Immature natural killer cell (primary cell): ENCODE data around the gene SLITRK3. TPM values are rescaled to one million over a fixed set of nuclear protein-coding genes. Genes with fewer than 3 reads are reported as not detected.

Experiments used
- DNase-seq, 3 donors: peaks; one replicate each; pipeline ENCODE4 v3.0.0; 2022; ENCODE audit warnings: mixed read lengths in 1 of 3
- H3K27ac Mint-ChIP-seq, 6 donors: one replicate each; pipeline ENCODE4 v1.8.0; 2020; ENCODE audit warnings: mixed read lengths in 6 of 6, mild to moderate bottlenecking in 5 of 6, inconsistent platforms in 4 of 6, moderate library complexity in 3 of 6
- H3K27me3 Mint-ChIP-seq, 3 donors: one replicate each; pipeline ENCODE4 v1.8.0; 2020 to 2021; ENCODE audit warnings: low read depth in 3 of 3, mild to moderate bottlenecking in 3 of 3, mixed read lengths in 3 of 3, moderate library complexity in 3 of 3, inconsistent platforms in 1 of 3
- H3K36me3 Mint-ChIP-seq, 3 donors: one replicate each; pipeline ENCODE4 v1.8.0; 2020; ENCODE audit warnings: mixed read lengths in 3 of 3, inconsistent platforms in 2 of 3, mild to moderate bottlenecking in 2 of 3
- H3K4me1 Mint-ChIP-seq, 2 donors: one replicate each; pipeline ENCODE4 v1.8.0; 2020; ENCODE audit warnings: inconsistent platforms in 2 of 2, mild to moderate bottlenecking in 2 of 2, mixed read lengths in 2 of 2, moderate library complexity in 1 of 2
- H3K4me3 Mint-ChIP-seq, 5 donors: one replicate each; pipeline ENCODE4 v1.8.0; 2020; ENCODE audit warnings: mild to moderate bottlenecking in 5 of 5, mixed read lengths in 5 of 5, inconsistent platforms in 3 of 5, moderate library complexity in 3 of 5
- H3K9me3 Mint-ChIP-seq, 6 donors: one replicate each; pipeline ENCODE4 v1.8.0; 2020; ENCODE audit warnings: mild to moderate bottlenecking in 6 of 6, mixed read lengths in 6 of 6, inconsistent platforms in 4 of 6, moderate library complexity in 3 of 6
- polyA plus RNA-seq, 3 donors: library from polyadenylated mRNA; unstranded; fragments of 300-500 nt; fragmentation: Illumina TruSeq; gene quantifications; one replicate each; pipeline ENCODE4 v1.2.3, GENCODE V29; 2021

Gene SLITRK3, protein sequence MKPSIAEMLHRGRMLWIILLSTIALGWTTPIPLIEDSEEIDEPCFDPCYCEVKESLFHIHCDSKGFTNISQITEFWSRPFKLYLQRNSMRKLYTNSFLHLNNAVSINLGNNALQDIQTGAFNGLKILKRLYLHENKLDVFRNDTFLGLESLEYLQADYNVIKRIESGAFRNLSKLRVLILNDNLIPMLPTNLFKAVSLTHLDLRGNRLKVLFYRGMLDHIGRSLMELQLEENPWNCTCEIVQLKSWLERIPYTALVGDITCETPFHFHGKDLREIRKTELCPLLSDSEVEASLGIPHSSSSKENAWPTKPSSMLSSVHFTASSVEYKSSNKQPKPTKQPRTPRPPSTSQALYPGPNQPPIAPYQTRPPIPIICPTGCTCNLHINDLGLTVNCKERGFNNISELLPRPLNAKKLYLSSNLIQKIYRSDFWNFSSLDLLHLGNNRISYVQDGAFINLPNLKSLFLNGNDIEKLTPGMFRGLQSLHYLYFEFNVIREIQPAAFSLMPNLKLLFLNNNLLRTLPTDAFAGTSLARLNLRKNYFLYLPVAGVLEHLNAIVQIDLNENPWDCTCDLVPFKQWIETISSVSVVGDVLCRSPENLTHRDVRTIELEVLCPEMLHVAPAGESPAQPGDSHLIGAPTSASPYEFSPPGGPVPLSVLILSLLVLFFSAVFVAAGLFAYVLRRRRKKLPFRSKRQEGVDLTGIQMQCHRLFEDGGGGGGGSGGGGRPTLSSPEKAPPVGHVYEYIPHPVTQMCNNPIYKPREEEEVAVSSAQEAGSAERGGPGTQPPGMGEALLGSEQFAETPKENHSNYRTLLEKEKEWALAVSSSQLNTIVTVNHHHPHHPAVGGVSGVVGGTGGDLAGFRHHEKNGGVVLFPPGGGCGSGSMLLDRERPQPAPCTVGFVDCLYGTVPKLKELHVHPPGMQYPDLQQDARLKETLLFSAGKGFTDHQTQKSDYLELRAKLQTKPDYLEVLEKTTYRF
- not detected for polyA plus RNA-seq

DNA sequence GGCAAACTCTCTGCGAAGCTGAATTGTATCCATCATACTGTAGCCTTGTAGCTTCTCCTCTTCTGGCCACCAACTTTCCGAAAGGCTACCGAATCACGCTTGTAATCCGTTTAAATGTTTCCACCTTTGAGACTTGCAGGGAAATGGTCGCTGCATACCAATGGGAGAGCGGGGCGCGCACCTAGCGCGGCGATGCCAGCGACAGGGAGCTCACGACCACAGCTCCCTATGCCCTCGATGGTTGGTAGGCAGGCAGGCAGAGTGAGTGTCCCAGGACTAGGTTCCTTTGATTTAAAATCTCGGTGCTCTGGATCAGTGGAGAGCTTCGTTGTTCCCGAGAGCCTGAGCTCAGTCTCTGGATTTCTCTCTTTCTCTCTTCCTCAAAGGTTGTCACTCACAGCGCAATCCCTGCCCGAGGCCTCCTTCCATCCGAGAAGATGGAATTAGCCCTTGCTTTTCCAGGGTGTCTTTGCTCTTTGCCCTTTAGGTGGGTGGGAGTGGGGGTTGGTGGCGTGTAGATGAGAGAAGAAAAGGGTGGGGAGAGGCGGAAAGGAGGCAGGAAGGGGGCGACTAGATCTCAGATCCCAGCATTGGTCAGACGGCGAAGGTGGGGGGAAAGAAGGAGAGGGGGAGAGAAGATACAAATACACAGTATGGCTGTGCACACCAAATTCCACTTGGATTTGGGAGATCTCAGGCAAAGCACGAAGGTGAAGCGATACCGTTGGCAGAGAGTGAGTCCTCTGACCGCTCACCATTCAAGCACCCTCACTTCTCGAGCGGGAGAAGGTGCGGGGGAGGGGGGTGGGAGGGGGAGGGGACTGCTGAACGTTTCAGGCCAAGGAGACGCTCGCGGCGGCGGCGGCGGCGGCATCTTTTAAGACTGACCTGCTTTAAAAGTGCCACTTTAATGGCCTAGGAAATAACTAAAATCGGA is at the start of gene SLITRK3:
Gene SLITRK3 (minus strand): TSS at position 745 of the 937 bp plus-strand sequence. CDS start 5,554 bp downstream, outside the sequence.
- Mint-ChIP-seq H3K4me1 (peaks cover 4 to 6% of the 10 kb centered on the region in 2 donors), H3K27ac (no peak within 1 kb of the TSS), H3K4me3 (peak within 1 kb of the TSS; percentile 12 to 65 (median 44)), H3K27me3 (peaks cover 16 to 22% (median 19%) of the 10 kb centered on the region in 3 donors), H3K36me3 (no peaks in the 10 kb centered on the region), H3K9me3 (peaks cover 5 to 24% (median 14%) of the 10 kb centered on the region in 6 donors)
- no peak for DNase-seq

DNA sequence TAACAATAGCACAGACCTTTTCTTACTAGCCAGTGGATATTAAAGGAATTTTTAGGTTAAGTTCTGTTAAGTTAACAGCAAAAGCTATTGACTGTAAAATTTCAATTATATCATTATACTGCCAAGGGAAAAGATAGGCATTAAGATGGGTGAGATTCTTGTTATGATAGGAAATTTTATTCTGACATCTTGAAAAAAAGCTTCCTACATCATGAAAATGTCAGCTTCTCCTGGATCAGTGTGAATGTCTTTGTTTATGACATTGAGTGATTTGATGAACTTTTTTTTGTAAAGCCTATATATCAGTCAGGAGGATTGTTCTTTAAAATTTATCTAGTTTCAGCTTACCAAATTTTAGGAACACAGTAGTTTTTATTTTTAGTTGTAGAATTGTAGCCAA is 47.4 kb upstream of the SLITRK3 start:
- no peak for DNase-seq
- Mint-ChIP-seq H3K27me3 (peaks cover 0 to 1% (median 0%) of the 10 kb centered on the region in 3 donors), H3K36me3 (peaks cover 0 to 4% (median 0%) of the 10 kb centered on the region in 3 donors), H3K4me1 (no peaks in the 10 kb centered on the region), H3K27ac (no peak overlapping the region), H3K9me3 (peaks cover 8 to 43% (median 27%) of the 10 kb centered on the region in 6 donors), H3K4me3 (no peak overlapping the region)

DNA sequence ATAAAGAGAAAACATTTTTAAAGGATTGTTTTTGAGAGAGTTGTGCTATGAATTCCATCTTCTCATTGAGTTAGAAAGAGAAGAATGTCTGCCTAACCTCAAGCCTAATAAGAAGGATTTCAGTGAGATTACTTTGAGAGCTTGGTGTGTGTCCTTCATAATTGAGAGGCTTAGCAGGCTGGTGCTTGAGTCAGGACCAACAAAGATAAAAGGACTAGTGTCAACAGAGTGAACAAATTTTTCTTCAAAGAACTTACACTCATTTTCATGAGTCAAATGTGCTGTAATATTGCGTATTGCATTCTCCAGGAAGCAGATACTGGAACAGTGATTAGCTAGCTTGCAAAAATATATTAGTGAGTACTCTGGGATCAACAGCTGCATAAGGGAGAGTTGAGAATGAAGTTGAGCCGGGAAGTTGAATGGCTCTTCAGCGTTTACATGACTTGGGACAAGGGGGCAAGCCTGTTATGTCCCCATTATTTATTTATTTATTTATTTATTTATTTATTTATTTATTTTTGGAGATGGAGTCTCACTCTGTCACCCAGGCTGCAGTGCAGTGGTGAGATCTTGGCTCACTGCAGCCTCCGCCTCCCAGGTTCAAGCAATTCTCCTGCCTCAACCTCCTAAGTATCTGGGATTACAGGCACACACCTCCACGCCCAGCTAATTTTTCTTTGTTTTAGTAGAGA is 37.5 kb upstream of the SLITRK3 start:
- H3K27ac Mint-ChIP-seq = no peak overlapping the region
- no peak overlapping the region for H3K4me3 Mint-ChIP-seq
- no peaks in the 10 kb centered on the region for H3K36me3 Mint-ChIP-seq
- H3K9me3 Mint-ChIP-seq = peaks cover 5 to 20% (median 7%) of the 10 kb centered on the region in 6 donors
- DNase-seq = no peak
- no peaks in the 10 kb centered on the region for H3K27me3 Mint-ChIP-seq
- H3K4me1 Mint-ChIP-seq = no peaks in the 10 kb centered on the region

DNA sequence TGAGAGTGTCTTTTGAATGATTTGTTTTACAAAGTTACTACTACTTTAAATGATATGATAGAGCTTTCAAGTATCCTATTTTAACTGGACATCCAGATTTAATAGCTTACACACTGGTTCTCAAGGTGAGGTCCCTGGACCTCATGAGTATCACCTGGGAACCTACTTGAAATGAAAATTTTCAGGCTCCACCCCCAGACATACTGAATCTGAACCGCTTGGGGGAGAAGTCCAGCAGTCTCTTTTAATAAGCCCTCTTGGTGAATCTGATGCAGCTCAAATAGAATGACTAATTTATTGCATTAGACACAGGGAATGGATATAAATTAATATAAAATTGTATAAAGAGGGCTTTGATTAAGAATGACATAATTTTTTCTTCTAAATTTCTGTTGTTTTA is 29.4 kb upstream of the SLITRK3 start:
- H3K4me3 Mint-ChIP-seq = no peak overlapping the region
- H3K27ac Mint-ChIP-seq = no peak overlapping the region
- no peak for DNase-seq
- peaks cover 0 to 2% (median 0%) of the 10 kb centered on the region in 3 donors for H3K27me3 Mint-ChIP-seq
- no peaks in the 10 kb centered on the region for H3K4me1 Mint-ChIP-seq
- H3K9me3 Mint-ChIP-seq = peaks cover 3 to 50% (median 12%) of the 10 kb centered on the region in 6 donors
- H3K36me3 Mint-ChIP-seq = peaks cover 0 to 3% (median 0%) of the 10 kb centered on the region in 3 donors

DNA sequence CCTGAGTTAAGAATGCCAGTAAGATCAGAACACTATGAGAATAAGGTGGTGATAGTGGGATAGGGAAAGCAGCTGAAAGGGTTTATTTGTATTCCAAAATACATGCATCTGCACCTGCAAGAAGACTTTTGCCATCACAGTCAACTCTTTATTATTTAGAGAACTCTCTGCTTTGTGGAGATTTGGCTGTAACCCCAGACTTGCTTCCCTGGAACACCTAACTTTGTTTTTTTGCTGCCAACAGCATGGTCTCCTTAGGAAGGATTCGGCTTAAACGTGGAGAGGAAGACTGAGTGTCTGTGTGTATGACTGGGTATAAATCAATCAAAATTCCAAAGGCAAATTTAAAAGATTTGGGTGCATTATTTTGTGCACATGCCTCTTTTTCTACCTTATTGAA is 21.6 kb upstream of the SLITRK3 start:
- H3K36me3 Mint-ChIP-seq = no peaks in the 10 kb centered on the region
- no peaks in the 10 kb centered on the region for H3K27me3 Mint-ChIP-seq
- H3K9me3 Mint-ChIP-seq = peaks cover 8 to 43% (median 15%) of the 10 kb centered on the region in 6 donors
- no peaks in the 10 kb centered on the region for H3K4me1 Mint-ChIP-seq
- no peak for DNase-seq
- H3K4me3 Mint-ChIP-seq = no peak overlapping the region
- H3K27ac Mint-ChIP-seq = no peak overlapping the region

DNA sequence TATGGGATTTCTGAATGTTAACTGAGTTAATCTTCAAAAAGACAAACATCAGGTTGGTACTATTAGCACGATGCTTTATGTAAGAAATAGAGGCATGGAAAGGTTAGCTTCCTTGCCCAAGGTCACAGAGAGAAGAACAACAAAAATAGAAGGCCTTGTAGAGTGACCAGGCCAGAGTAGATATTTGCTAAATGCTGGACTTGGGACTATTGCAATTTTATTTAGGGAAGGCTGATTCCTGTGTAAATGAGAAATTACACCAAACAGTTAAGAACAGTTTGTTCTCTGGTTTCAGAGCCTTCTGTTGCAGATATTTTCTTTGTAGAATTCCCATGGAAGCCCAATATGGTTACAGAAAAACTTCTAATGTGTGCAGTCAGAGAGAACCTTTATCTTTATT is 16.4 kb upstream of the SLITRK3 start:
- no peak for DNase-seq
- Mint-ChIP-seq H3K4me3 (no peak overlapping the region), H3K27me3 (peaks cover 0 to 2% (median 0%) of the 10 kb centered on the region in 3 donors), H3K9me3 (peaks cover 5 to 20% (median 12%) of the 10 kb centered on the region in 6 donors), H3K4me1 (no peaks in the 10 kb centered on the region), H3K27ac (no peak overlapping the region), H3K36me3 (no peaks in the 10 kb centered on the region)

DNA sequence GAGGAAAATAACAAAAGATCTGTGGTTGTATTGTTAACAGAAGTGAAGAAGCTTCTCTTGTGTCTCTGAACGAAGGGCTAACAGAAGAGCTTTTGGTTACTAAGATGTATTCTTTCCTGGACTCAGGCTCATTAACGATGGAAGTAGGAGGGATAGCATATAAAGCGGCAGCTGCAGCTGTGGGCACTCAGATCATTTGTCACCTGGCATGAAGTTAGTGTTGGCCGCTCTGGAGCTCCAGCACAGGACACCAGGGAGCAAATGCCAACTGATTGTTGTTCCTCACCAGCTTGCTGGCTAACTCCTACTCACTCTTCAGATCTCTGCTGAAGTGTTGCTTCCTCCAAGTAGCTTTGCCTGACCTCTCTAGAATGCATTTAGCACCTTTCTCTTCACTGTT is 15.5 kb upstream of the SLITRK3 start:
- H3K4me1 Mint-ChIP-seq = no peaks in the 10 kb centered on the region

DNA sequence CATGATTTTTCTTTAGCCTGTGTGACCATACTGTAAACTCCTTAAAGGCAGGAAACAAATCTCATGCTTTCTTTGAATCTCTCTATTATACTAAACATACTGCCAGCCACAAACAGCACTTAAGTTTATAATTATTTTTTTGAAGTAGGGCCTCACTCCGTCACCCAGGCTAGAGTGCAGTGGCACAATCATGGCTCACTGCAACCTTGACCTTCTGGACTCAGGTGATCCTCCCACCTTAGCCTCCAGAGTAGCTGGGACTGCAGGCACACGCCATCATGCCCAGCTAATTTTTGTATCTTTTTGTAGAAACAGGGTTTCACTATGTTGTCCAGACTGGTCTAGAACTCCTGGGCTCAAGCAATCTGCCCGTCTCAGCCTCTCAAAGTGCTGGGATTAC is 14.5 kb upstream of the SLITRK3 start:
- H3K27ac Mint-ChIP-seq = no peak overlapping the region
- no peaks in the 10 kb centered on the region for H3K4me1 Mint-ChIP-seq
- H3K27me3 Mint-ChIP-seq = peaks cover 0 to 2% (median 0%) of the 10 kb centered on the region in 3 donors
- H3K4me3 Mint-ChIP-seq = no peak overlapping the region
- H3K36me3 Mint-ChIP-seq = no peaks in the 10 kb centered on the region
- no peak for DNase-seq
- H3K9me3 Mint-ChIP-seq = peaks cover under 1 to 14% (median 9%) of the 10 kb centered on the region in 6 donors

More for the DNA sequence above, 15.5 kb upstream of the SLITRK3 start:
- H3K27me3 Mint-ChIP-seq = peaks cover 0 to 2% (median 0%) of the 10 kb centered on the region in 3 donors
- DNase-seq = no peak
- no peaks in the 10 kb centered on the region for H3K36me3 Mint-ChIP-seq
- peaks cover 4 to 17% (median 11%) of the 10 kb centered on the region in 6 donors for H3K9me3 Mint-ChIP-seq
- H3K4me3 Mint-ChIP-seq = no peak overlapping the region
- H3K27ac Mint-ChIP-seq = no peak overlapping the region

DNA sequence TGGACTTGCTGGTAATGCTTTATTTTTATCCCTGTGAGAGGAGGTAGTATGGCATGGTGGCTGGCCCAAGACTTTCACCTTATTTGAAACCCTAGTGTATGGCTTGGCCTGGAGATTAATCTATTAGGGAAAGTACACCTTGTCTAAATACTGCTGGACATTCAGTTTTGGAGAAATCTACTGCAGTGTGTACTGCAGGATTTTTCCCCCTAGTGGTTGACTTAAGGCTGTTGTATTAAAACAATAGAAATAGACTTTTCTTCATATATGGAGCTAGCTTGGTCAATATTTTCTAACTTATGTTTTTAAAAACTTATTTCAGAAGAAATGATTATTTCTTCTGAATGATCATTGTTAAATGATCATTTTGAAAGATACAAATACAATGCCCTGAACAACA is 13.9 kb upstream of the SLITRK3 start:
- Mint-ChIP-seq H3K27ac (no peak overlapping the region), H3K36me3 (no peaks in the 10 kb centered on the region), H3K27me3 (peaks cover 0 to 2% (median 0%) of the 10 kb centered on the region in 3 donors), H3K9me3 (peaks cover under 1 to 14% (median 7%) of the 10 kb centered on the region in 6 donors), H3K4me3 (no peak overlapping the region), H3K4me1 (no peaks in the 10 kb centered on the region)
- no peak for DNase-seq

DNA sequence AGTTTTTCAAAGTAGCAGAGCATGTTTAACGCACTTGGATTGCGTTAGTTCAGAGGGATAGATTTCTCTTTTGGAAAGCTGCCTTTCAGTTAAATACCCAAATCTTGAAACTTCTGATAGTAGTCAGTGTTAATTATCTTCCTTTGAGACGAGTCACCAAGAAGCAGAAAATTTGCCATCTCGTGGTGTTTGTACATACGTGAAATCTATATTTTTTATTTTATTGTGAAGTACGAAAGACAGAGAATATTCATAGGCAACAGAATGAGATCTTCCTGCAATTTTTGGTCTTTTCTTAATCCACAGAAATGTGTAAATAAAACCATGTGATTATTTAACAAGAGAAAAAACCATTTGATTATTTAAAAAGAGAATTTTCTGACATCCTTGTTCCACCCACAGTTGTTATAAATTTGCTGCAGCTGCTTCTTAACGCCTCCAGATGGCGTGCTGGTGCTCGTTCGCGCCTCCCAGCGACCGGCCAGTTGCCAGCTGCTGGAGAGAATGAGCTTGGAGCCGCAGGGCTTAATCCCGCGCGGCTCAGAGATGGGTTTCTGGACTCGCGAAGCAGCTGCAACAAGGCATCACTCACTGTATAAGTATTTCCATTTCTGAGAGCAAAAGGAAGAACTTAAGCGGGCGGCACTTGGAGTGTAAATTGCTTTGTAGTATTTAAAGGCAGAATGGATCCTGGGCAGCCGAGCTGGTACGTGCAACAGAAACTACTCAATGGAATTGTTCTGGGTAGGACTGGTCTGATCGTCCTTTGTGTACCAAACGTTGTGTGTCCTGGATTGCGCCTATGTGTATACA is 10.5 kb upstream of the SLITRK3 start:
- peaks cover 0 to 5% (median 2%) of the 10 kb centered on the region in 3 donors for H3K27me3 Mint-ChIP-seq
- no peaks in the 10 kb centered on the region for H3K4me1 Mint-ChIP-seq
- H3K27ac Mint-ChIP-seq = no peak overlapping the region
- H3K4me3 Mint-ChIP-seq = peak overlapping the region in 1 of 5 donors; percentile 40
- H3K9me3 Mint-ChIP-seq = peaks cover 4 to 24% (median 9%) of the 10 kb centered on the region in 6 donors
- DNase-seq = no peak
- no peaks in the 10 kb centered on the region for H3K36me3 Mint-ChIP-seq

DNA sequence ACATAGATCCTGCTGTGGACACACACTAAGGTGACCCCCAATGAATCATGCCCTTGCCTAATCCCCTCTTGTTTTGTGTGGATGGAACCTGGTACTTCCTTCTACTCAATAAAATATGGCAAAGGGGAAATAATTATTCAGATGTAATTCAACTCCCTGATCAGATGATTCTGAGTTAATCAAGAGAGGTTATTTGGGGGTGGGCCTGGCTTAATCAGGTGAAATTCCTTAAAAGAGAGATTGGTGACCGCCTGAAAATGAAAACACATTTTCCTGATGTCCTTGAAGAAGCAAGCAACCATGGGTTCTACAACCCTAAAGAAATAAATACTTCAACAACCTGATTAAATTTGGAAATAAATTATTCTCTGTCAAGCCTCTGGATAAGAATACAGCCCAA is 8.3 kb upstream of the SLITRK3 start:
- H3K9me3 Mint-ChIP-seq = peaks cover 4 to 20% (median 8%) of the 10 kb centered on the region in 6 donors
- peaks cover 0 to 3% (median 2%) of the 10 kb centered on the region in 3 donors for H3K27me3 Mint-ChIP-seq
- no peak overlapping the region for H3K4me3 Mint-ChIP-seq
- H3K36me3 Mint-ChIP-seq = no peaks in the 10 kb centered on the region
- DNase-seq = no peak
- no peaks in the 10 kb centered on the region for H3K4me1 Mint-ChIP-seq
- no peak overlapping the region for H3K27ac Mint-ChIP-seq

DNA sequence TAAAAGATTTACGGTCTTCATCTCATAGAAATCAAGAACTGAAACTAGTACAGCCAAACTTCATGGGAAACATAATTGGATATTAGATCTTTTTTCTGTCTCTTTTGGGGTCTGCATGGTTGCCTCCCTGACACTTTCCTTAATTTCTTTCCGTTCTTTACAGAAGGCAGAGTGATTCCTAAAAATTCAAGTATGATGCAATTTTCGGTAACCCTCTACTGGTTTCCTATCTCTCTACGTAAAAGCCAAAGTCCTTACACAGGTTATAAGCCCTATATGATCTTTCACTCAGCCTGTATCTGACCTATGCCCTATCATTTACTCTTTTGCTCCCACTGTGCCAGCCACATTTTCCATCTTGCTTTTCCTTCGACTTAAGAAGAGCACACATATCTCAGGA is 6.8 kb upstream of the SLITRK3 start:
- H3K36me3 Mint-ChIP-seq = no peaks in the 10 kb centered on the region
- no peaks in the 10 kb centered on the region for H3K4me1 Mint-ChIP-seq
- H3K9me3 Mint-ChIP-seq = peaks cover 0 to 20% (median 8%) of the 10 kb centered on the region in 6 donors
- H3K4me3 Mint-ChIP-seq = no peak overlapping the region
- no peak overlapping the region for H3K27ac Mint-ChIP-seq
- no peak for DNase-seq
- H3K27me3 Mint-ChIP-seq = peaks cover 0 to 7% (median 3%) of the 10 kb centered on the region in 3 donors
